ENCODE measurements around the gene LECT2. TPM values are rescaled to one million over a fixed set of nuclear protein-coding genes. Genes with fewer than 3 reads are reported as not detected.

LECT2 gene
- total RNA-seq (2014; rRNA removed; shearing (Covaris generic)) (not detected in 2 replicates), polyA plus RNA-seq (2016; fragmentation: Nextera tagmentation; extraction: Ambion mirVana) (0.43 and 0.45 TPM in 2 replicates)
- long read RNA-seq = 0 reads

DNA sequence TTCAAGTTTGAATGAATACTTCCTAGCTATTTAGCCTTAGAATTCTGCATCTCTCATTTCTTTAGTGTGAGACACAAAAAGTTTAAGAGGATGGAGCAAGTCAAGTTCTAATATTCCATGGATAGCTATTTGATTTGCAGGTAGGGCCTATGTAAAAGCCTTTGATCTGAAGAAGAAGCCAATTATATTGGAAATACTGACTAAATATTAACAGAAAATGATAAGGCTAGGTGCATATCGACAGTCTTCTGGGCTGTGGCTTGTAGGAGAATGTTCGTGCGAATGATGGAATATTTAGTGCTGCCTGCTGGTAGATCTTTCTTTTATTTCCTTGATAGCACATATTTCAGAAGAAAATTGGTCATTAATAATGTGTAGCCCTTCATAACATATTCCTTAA, at the start of gene LECT2:
Gene LECT2, minus strand, starts transcription at position 85 of the 400 bp plus-strand sequence. CDS start 150 bp downstream, outside the sequence.
- no peaks in the 10 kb centered on the region for H3K9me3 Mint-ChIP-seq
- H3K27ac ChIP-seq (ENCODE audit: low read depth) = no peak within 1 kb of the TSS
- no peak within 1 kb of the TSS for H3K4me3 Mint-ChIP-seq
- no peak within 1 kb of the TSS for H3K4me2 ChIP-seq
- H3K27ac Mint-ChIP-seq = no peak within 1 kb of the TSS
- H3F3A ChIP-seq (replicated peaks; ENCODE audit: low read depth) = no peaks in the 10 kb centered on the region
- no peaks in the 10 kb centered on the region for H3K36me3 ChIP-seq (ENCODE audit: insufficient read depth)
- H3K4me1 Mint-ChIP-seq = no peaks in the 10 kb centered on the region
- no peak within 1 kb of the TSS for H2AFZ ChIP-seq
- H4K20me1 ChIP-seq (replicated peaks; ENCODE audit: insufficient read depth) = no peaks in the 10 kb centered on the region
- no peak for DNase-seq (ENCODE audit: low spot score)
- H3K36me3 Mint-ChIP-seq (ENCODE audit: low read depth) = no peaks in the 10 kb centered on the region
- H3K27me3 Mint-ChIP-seq (ENCODE audit: insufficient read depth, low read depth, poor library complexity) = no peaks in the 10 kb centered on the region
- no peaks in the 10 kb centered on the region for H3K9me2 ChIP-seq (ENCODE audit: insufficient read depth)
- no peaks in the 10 kb centered on the region for H3K4me1 ChIP-seq (ENCODE audit: insufficient read depth)
- TF ChIP-seq NANOG (IDR thresholded peaks at IDR 0.05; ENCODE audit: borderline replicate concordance) (no peak), ZNF114 (CRISPR knock-in tag; IDR thresholded peaks at IDR 0.05) (no peak)
- no peaks in the 10 kb centered on the region for H3K27me3 ChIP-seq (ENCODE audit: insufficient read depth)
- H3K4me3 ChIP-seq = no peak within 1 kb of the TSS
- ATAC-seq = no peak
- no peaks in the 10 kb centered on the region for H3K79me2 ChIP-seq (replicated peaks; ENCODE audit: insufficient read depth)

GRCh38 chr5:136004436-136004835, 49.7 kb upstream of the LECT2 start:
- Mint-ChIP-seq H3K36me3 (ENCODE audit: low read depth) (no peaks in the 10 kb centered on the region), H3K27me3 (ENCODE audit: insufficient read depth, low read depth, poor library complexity) (peaks cover 6% of the 10 kb centered on the region), H3K27ac (no peak overlapping the region), H3K4me1 (no peaks in the 10 kb centered on the region), H3K9me3 (no peaks in the 10 kb centered on the region), H3K4me3 (no peak overlapping the region)
- Histone ChIP-seq H3K36me3 (ENCODE audit: insufficient read depth) (no peaks in the 10 kb centered on the region), H3K27ac (ENCODE audit: low read depth) (no peak overlapping the region), H3K9me2 (ENCODE audit: insufficient read depth) (no peaks in the 10 kb centered on the region), H3K4me3 (no peak overlapping the region), H3K27me3 (ENCODE audit: insufficient read depth) (no peaks in the 10 kb centered on the region), H3K79me2 (replicated peaks; ENCODE audit: insufficient read depth) (no peaks in the 10 kb centered on the region), H4K20me1 (replicated peaks; ENCODE audit: insufficient read depth) (no peaks in the 10 kb centered on the region), H3F3A (replicated peaks; ENCODE audit: low read depth) (no peaks in the 10 kb centered on the region), H2AFZ (no peak overlapping the region), H3K4me2 (no peak overlapping the region), H3K4me1 (ENCODE audit: insufficient read depth) (no peaks in the 10 kb centered on the region)
- no peak for TF ChIP-seq EZH2 (IDR thresholded peaks at IDR 0.05; ENCODE audit: low read depth, unreplicated experiment)
- TF ChIP-seq STAT1 (IDR thresholded peaks at IDR 0.05; ENCODE audit: unreplicated experiment) = no peak
- TF ChIP-seq CTCF (conservative IDR thresholded peaks at IDR 0.05; ENCODE audit: low read depth in 2 of 2) = no peak
- no peak for TF ChIP-seq ZNF331 (CRISPR knock-in tag; IDR thresholded peaks at IDR 0.05; ENCODE audit: low read depth)
- TF ChIP-seq ZNF114 (CRISPR knock-in tag; IDR thresholded peaks at IDR 0.05) = no peak
- TF ChIP-seq NANOG (IDR thresholded peaks at IDR 0.05; ENCODE audit: borderline replicate concordance) = no peak
- TF ChIP-seq EZH2phosphoT487 (IDR thresholded peaks at IDR 0.05; ENCODE audit: unreplicated experiment) = no peak
- no peak for DNase-seq (ENCODE audit: low spot score)
- no peak for ATAC-seq

DNA sequence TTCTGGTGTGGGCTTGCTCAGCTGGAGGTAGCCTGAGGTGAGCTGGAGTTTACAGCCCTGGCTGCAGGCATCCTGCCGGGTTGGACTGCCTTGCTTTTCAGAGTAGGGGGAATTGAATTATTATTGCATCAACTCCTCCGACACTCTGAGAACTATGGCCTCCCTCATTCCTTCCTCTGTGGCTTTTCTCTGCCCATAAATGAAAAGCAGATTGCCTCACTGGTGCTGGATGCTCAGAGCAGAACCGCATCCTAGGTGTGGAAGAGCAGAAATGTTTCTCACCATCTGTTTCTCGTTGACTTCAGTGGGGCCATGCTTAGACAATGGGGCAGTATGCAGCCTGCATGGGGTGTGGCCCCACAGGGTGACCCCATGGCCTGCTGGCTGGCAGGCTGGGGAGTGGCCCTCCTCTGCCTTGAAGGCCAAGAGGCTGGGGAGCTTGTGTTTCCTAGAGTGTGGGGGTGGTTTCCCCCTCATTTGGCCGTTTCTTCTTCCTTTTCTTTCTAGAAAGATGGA, 46.7 kb upstream of the LECT2 start:
- Histone ChIP-seq H3K4me1 (ENCODE audit: insufficient read depth) (no peaks in the 10 kb centered on the region), H3K4me3 (no peak overlapping the region), H3K9me2 (ENCODE audit: insufficient read depth) (no peaks in the 10 kb centered on the region), H3K4me2 (no peak overlapping the region), H2AFZ (peak overlapping the region; percentile 69; the same call in 1 of the 2 replicates), H3K27ac (ENCODE audit: low read depth) (no peak overlapping the region), H3K36me3 (ENCODE audit: insufficient read depth) (no peaks in the 10 kb centered on the region), H3K27me3 (ENCODE audit: insufficient read depth) (no peaks in the 10 kb centered on the region), H3K79me2 (replicated peaks; ENCODE audit: insufficient read depth) (no peaks in the 10 kb centered on the region), H4K20me1 (replicated peaks; ENCODE audit: insufficient read depth) (no peaks in the 10 kb centered on the region), H3F3A (replicated peaks; ENCODE audit: low read depth) (no peaks in the 10 kb centered on the region)
- Mint-ChIP-seq H3K36me3 (ENCODE audit: low read depth) (no peaks in the 10 kb centered on the region), H3K4me1 (no peaks in the 10 kb centered on the region), H3K27ac (no peak overlapping the region), H3K4me3 (no peak overlapping the region), H3K9me3 (no peaks in the 10 kb centered on the region), H3K27me3 (ENCODE audit: insufficient read depth, low read depth, poor library complexity) (peaks cover 2% of the 10 kb centered on the region)
- no peak for DNase-seq (ENCODE audit: low spot score)
- 0 out of 3 replicates have a peak, but pooled peaks have one; percentile 17 for ATAC-seq
- no peak for TF ChIP-seq CREB1 (CRISPR knock-in tag; IDR thresholded peaks at IDR 0.05; ENCODE audit: low read depth)
- no peak for TF ChIP-seq ZNF331 (CRISPR knock-in tag; IDR thresholded peaks at IDR 0.05; ENCODE audit: low read depth)
- no peak for TF ChIP-seq ZNF462 (CRISPR knock-in tag; IDR thresholded peaks at IDR 0.05)
